ENCODE results near the gene SYNGR1. TPM values are rescaled to one million over a fixed set of nuclear protein-coding genes. Genes with fewer than 3 reads are reported as not detected.

Gene SYNGR1
- total RNA-seq, 1 donor from 2014 or later, result 2.2 TPM

DNA sequence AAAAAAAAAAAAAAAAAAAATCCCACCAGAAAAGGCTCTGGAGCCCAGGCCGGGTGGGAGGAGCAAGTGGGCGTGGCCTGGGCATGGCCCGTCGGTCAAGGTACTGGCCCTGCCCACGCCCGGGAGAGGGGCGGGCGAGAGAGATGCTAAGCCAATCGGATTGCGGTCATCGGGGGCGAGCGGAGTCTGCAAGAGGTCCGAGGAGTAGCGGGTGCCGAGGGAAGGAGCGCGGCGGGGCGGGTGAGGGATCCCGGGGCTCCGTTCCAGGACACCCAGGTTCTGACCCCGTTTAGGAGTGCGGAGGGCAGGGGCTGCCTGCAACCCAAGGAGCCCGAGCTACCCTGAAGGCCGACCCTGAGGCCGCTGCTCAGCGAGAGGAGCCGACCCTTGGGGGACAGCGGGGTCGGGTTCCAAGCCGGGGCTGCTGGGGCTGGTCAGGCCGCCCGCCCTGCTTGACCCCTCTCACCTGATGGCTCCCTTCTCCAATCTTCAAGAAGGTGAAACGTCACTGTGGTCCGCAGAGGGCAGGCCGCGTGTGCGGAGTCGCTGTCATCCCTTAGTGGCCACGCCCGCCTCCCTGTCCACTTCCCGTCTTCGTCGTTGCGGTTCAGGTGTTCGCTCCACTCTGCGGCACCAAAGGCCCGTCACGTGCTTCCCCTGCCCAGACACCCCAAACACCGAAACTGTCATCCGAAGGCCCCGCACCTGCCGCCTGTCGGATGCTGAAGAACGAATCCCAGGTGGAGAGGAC lies 38.6 kb downstream of the SYNGR1 start:
- no peaks in the 10 kb centered on the region for H3K36me3 ChIP-seq
- H3K27ac ChIP-seq, result peak overlapping the region in 1 of 2 donors; percentile 40

DNA sequence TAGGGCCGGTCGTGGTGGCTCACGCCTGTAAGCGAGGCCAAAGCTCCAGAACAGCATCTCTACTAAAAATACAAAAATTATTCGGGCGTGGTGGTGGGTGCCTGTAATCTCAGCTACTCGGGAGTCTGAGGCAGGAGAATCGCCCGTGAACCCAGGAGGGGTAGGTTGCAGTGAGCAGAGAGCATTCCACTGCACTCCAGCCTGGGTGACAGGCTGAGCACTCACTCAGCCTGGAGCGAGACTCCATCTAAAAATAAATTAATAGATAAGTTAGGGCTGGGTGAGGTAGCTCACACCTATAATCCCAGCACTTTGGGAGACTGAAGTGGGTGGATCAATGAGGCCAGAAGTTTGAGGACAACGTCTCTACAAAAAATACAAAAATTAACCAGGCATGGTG lies 39.6 kb downstream of the SYNGR1 start:
- Histone ChIP-seq H3K4me1 (peaks cover 0 to 3% of the 10 kb centered on the region in 2 donors), H3K36me3 (no peaks in the 10 kb centered on the region), H3K9me3 (no peaks in the 10 kb centered on the region), H3K27ac (no peak overlapping the region), H3K27me3 (no peaks in the 10 kb centered on the region), H3K4me3 (no peak overlapping the region)
- DNase-seq (ENCODE audit: low spot score in 2 of 2), result no peak
- TF ChIP-seq, protein P1, sequence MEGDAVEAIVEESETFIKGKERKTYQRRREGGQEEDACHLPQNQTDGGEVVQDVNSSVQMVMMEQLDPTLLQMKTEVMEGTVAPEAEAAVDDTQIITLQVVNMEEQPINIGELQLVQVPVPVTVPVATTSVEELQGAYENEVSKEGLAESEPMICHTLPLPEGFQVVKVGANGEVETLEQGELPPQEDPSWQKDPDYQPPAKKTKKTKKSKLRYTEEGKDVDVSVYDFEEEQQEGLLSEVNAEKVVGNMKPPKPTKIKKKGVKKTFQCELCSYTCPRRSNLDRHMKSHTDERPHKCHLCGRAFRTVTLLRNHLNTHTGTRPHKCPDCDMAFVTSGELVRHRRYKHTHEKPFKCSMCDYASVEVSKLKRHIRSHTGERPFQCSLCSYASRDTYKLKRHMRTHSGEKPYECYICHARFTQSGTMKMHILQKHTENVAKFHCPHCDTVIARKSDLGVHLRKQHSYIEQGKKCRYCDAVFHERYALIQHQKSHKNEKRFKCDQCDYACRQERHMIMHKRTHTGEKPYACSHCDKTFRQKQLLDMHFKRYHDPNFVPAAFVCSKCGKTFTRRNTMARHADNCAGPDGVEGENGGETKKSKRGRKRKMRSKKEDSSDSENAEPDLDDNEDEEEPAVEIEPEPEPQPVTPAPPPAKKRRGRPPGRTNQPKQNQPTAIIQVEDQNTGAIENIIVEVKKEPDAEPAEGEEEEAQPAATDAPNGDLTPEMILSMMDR (IDR thresholded peaks at IDR 0.05), result no peak
- intact Hi-C loops (cut with DNase I), result no loop called here

More for the DNA sequence above, 38.6 kb downstream of the SYNGR1 start:
- peak overlapping the region; percentile 58 to 72 for H3K4me3 ChIP-seq
- intact Hi-C loops (cut with DNase I), result no loop called here
- DNase-seq (ENCODE audit: low spot score in 2 of 2), result peak; percentile 46 to 87
- no peaks in the 10 kb centered on the region for H3K9me3 ChIP-seq
- TF ChIP-seq, protein P1 (IDR thresholded peaks at IDR 0.05), result no peak
- H3K27me3 ChIP-seq, result no peaks in the 10 kb centered on the region
- H3K4me1 ChIP-seq, result peaks cover 0 to 3% of the 10 kb centered on the region in 2 donors

DNA sequence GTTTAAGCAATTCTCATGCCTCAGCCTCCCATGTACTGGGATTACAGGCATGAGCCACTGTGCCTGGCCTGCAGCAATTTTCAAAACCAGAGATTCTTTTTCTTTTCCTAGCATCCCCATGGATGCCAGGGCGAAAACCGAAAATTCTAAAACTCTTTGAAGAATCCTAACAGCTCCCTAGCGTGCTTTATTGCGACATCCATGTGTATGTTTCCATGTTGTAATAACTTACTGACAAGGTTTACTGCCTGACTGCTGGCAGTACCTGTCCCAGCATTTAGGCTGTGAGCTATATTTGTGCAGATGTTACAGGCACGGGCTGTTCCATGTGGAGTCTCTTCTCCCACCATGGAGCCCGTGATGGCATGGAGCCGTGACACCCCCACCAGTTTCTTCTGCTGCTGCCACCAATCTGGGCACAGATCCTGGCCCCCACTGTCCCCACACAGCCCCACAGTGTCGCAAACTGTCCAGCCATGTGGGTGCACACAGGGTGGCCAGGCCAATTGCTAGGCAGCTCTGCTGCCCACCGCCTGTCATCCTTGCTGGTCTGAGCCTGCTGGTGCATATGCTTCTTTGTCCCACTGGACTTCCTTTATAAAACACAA lies 42.7 kb downstream of the SYNGR1 start:
- no peaks in the 10 kb centered on the region for H3K27me3 ChIP-seq
- no peak overlapping the region for H3K27ac ChIP-seq
- no peaks in the 10 kb centered on the region for H3K36me3 ChIP-seq
- no peaks in the 10 kb centered on the region for H3K9me3 ChIP-seq
- peaks cover 0 to 3% of the 10 kb centered on the region in 2 donors for H3K4me1 ChIP-seq
- TF ChIP-seq, protein P1 (IDR thresholded peaks at IDR 0.05), result no peak
- no peak for DNase-seq (ENCODE audit: low spot score in 2 of 2)
- intact Hi-C loops (cut with DNase I), result no loop called here
- no peak overlapping the region for H3K4me3 ChIP-seq

DNA sequence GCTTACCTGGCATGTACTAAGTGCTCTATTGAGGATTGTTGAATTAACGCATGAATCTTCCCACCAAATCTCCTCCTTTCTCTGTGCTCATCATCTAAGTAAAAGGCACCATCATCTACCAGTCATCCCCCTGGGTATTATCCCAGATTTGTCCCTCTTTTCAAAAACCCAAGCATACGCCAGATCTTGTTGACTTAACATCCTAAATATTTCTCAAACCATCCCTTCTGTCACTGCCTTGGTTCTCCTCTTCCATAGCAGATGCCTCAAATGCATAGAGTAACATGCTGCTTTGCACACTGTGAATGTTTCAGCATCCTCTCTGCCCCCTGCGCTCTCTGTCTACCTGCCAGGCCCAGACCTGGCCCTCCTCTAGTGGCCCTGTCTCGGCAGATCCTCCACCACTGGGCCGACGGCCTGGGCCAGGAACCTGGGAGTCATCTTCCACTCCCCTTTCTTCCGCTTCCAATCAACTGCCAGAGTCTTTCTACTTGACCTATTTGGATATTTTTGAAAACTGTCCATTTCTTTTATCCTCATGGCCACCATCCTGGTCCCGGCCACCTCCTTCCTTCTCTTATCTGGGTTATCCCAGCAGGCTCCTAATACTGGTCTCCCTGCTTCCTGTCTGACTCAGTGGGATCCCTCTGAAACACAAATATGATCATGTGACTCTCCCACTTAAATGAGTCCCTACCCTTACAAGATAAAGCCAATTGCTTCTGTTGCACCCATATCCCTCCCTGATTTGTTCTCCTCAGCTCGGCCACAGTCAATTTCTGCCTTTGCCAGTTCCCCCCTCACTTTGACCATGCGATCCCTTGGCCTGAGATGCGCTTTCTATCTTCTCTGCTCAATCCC lies 46.4 kb downstream of the SYNGR1 start:
- Histone ChIP-seq H3K4me3 (no peak overlapping the region), H3K27me3 (no peaks in the 10 kb centered on the region), H3K36me3 (no peaks in the 10 kb centered on the region), H3K27ac (no peak overlapping the region), H3K4me1 (peaks cover 3 to 8% of the 10 kb centered on the region in 2 donors), H3K9me3 (no peaks in the 10 kb centered on the region)
- no peak for DNase-seq (ENCODE audit: low spot score in 2 of 2)
- intact Hi-C loops (cut with DNase I), result loop anchor here (5.0 kb wide), 1 partner anchor 79 kb away; the partner anchor contains the start of gene RPL3
- TF ChIP-seq, protein P1 (IDR thresholded peaks at IDR 0.05), result no peak

DNA sequence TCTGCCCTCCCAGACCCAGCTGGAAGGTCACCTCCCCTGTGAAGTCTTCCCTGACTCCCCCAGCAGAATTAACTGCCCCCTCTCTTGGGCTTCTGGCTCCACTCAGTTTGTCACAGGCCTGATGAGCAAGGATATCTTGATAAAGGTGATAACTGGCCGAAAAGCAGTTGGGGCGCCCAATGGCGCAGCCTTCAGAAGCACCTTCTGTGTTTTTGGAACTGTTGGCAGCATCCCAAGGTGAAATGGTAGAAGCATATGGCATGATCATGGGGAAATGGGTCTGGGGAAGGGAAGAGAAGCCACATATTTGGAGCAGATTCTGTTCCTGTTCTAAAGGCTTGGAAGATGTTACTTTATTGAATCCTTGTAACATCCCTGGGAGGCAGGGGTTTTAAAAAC lies 47.0 kb downstream of the SYNGR1 start:
- H3K4me1 ChIP-seq, result peaks cover 3 to 8% of the 10 kb centered on the region in 2 donors
- no peak overlapping the region for H3K27ac ChIP-seq
- intact Hi-C loops (cut with DNase I), result loop anchor here (5.0 kb wide), 1 partner anchor 79 kb away; the partner anchor contains the start of gene RPL3
- no peaks in the 10 kb centered on the region for H3K36me3 ChIP-seq
- no peaks in the 10 kb centered on the region for H3K27me3 ChIP-seq
- DNase-seq (ENCODE audit: low spot score in 2 of 2), result no peak
- TF ChIP-seq, protein P1 (IDR thresholded peaks at IDR 0.05), result no peak
- H3K4me3 ChIP-seq, result no peak overlapping the region
- H3K9me3 ChIP-seq, result no peaks in the 10 kb centered on the region

Measured in ascending aorta (tissue), 2 donors.